Measurements from ENCODE around the gene TUBA3D. TPM values are rescaled to one million over a fixed set of nuclear protein-coding genes. Genes with fewer than 3 reads are reported as not detected.
"Not testable (repeated sequence)": the region's sequence is repeated elsewhere in the genome, so short reads cannot be mapped to it uniquely, and the experiment has no call there.

Gene TUBA3D
- total RNA-seq, 1 donor from 2014 or later, result not detected

GRCh38 chr2:131520526-131520925 lies 44.6 kb downstream of the TUBA3D start:
- Histone ChIP-seq H3K36me3 (peaks cover 12 to 28% of the 10 kb centered on the region in 2 donors), H3K4me3 (no peak overlapping the region), H3K27me3 (no peaks in the 10 kb centered on the region), H3K4me1 (no peaks in the 10 kb centered on the region), H3K9me3 (no peaks in the 10 kb centered on the region), H3K27ac (no peak overlapping the region)
- intact Hi-C loops (cut with DNase I), result no loop called here
- DNase-seq (ENCODE audit: low spot score in 2 of 2), result no peak
- TF ChIP-seq CTCF (IDR thresholded peaks at IDR 0.05), result no peak

- DNase-seq (ENCODE audit: low spot score in 2 of 2); intact Hi-C loops (cut with DNase I); H3K4me3 ChIP-seq; H3K27me3 ChIP-seq; H3K9me3 ChIP-seq; H3K4me1 ChIP-seq; H3K27ac ChIP-seq: not testable (repeated sequence)
- peaks cover 12 to 28% of the 10 kb centered on the region in 2 donors for H3K36me3 ChIP-seq
Observed at GRCh38 chr2:131521524-131521923, 45.6 kb downstream of the TUBA3D start.

- intact Hi-C loops (cut with DNase I), result no loop called here
- no peak overlapping the region for H3K27ac ChIP-seq
- no peak for DNase-seq (ENCODE audit: low spot score in 2 of 2)
Observed at GRCh38 chr2:131521961-131522781, 46.3 kb downstream of the TUBA3D start.

GRCh38 chr2:131525256-131525655 lies 49.3 kb downstream of the TUBA3D start:
- H3K27me3 ChIP-seq, H3K4me3 ChIP-seq: not testable (repeated sequence)
- peak in 1 of 2 donors; percentile 33 for DNase-seq (ENCODE audit: low spot score in 2 of 2)

More at GRCh38 chr2:131521961-131522781, 46.3 kb downstream of the TUBA3D start:
- no peaks in the 10 kb centered on the region for H3K27me3 ChIP-seq
- no peak overlapping the region for H3K4me3 ChIP-seq
- no peaks in the 10 kb centered on the region for H3K4me1 ChIP-seq
- peaks cover 12 to 26% of the 10 kb centered on the region in 2 donors for H3K36me3 ChIP-seq
- H3K9me3 ChIP-seq, result no peaks in the 10 kb centered on the region
- TF ChIP-seq CTCF (IDR thresholded peaks at IDR 0.05), result no peak

GRCh38 chr2:131527131-131528001 lies 51.4 kb downstream of the TUBA3D start, which contains the start of gene CCDC74A:
Gene CCDC74A, plus strand, starts transcription at chr2:131527888. Its CDS starts 83 bp downstream, at chr2:131527971.
- peak within 1 kb of the TSS; percentile 38 to 61 for H3K4me3 ChIP-seq
- not testable (repeated sequence) for H3K9me3 ChIP-seq, H3K27me3 ChIP-seq, H3K36me3 ChIP-seq, H3K4me1 ChIP-seq
- DNase-seq (ENCODE audit: low spot score in 2 of 2), result peak; percentile 32 to 83
- intact Hi-C loops (cut with DNase I), result loop anchor here (5.0 kb wide), 1 partner anchor 35 kb away; the partner anchor contains the start of gene MZT2A
- H3K27ac ChIP-seq, result peak within 1 kb of the TSS in 1 of 2 donors; percentile 6

More at GRCh38 chr2:131525256-131525655, 49.3 kb downstream of the TUBA3D start:
- not testable (repeated sequence) for H3K27ac ChIP-seq, H3K4me1 ChIP-seq, H3K36me3 ChIP-seq, H3K9me3 ChIP-seq
- intact Hi-C loops (cut with DNase I), result loop anchor here (5.0 kb wide), 1 partner anchor 33 kb away; the partner anchor contains the start of gene MZT2A

GRCh38 chr2:131528981-131529863 lies 53.3 kb downstream of the TUBA3D start:
- intact Hi-C loops (cut with DNase I), result loop anchor here (5.0 kb wide), 1 partner anchor 37 kb away; the partner anchor contains the start of gene MZT2A
- not testable (repeated sequence) for H3K27me3 ChIP-seq, H3K36me3 ChIP-seq, H3K27ac ChIP-seq, H3K4me1 ChIP-seq, H3K9me3 ChIP-seq
- DNase-seq (ENCODE audit: low spot score in 2 of 2), result peak in 1 of 2 donors; percentile 59
- H3K4me3 ChIP-seq, result peak overlapping the region in 1 of 2 donors; percentile 61

GRCh38 chr2:131529864-131530445 lies 54.0 kb downstream of the TUBA3D start:
- not testable (repeated sequence) for H3K9me3 ChIP-seq, H3K27me3 ChIP-seq, H3K27ac ChIP-seq, H3K4me1 ChIP-seq, H3K36me3 ChIP-seq, H3K4me3 ChIP-seq
- DNase-seq (ENCODE audit: low spot score in 2 of 2), result peak in 1 of 2 donors; percentile 42
- intact Hi-C loops (cut with DNase I), result loop anchor here (5.0 kb wide), 1 partner anchor 38 kb away; the partner anchor contains the start of gene MZT2A

- H3K27ac ChIP-seq; H3K36me3 ChIP-seq; H3K27me3 ChIP-seq; H3K4me3 ChIP-seq; intact Hi-C loops (cut with DNase I); H3K4me1 ChIP-seq; H3K9me3 ChIP-seq: not testable (repeated sequence)
- peak in 1 of 2 donors; percentile 55 for DNase-seq (ENCODE audit: low spot score in 2 of 2)
Observed at GRCh38 chr2:131530626-131531344, 54.9 kb downstream of the TUBA3D start.

- H3K9me3 ChIP-seq; intact Hi-C loops (cut with DNase I); H3K27ac ChIP-seq; H3K4me3 ChIP-seq; H3K4me1 ChIP-seq; H3K27me3 ChIP-seq; H3K36me3 ChIP-seq: not testable (repeated sequence)
- peak in 1 of 2 donors; percentile 44 for DNase-seq (ENCODE audit: low spot score in 2 of 2)
Observed at GRCh38 chr2:131531547-131532185, 55.7 kb downstream of the TUBA3D start.
